Pancreas (tissue), 10 donors: ENCODE results near the gene CD300H. TPM values are rescaled to one million over a fixed set of nuclear protein-coding genes. Genes with fewer than 3 reads are reported as not detected.

Experiments used
- ATAC-seq, 4 donors: fragments of 200-7000 bp; cut with Tn5 transposase; one replicate each; pipeline versions ENCODE4 v1.8.0 to v1.9.1; 2020; ENCODE audit warnings: mild to moderate bottlenecking in 4 of 4, moderate library complexity in 4 of 4
- DNase-seq, 6 donors: peaks; one replicate each; pipeline ENCODE4 v3.0.0-alpha.2; 2020
- FAIRE-seq: peaks from 2 replicates; lab custom pipeline; 2012; peaks lifted over from hg19 to GRCh38; lab: Jason Lieb, UNC
- H3K27ac ChIP-seq, 4 donors: fragments of 200-600 bp; sonication (generic); 1 replicate in 3 of 4; 2 replicates in 1 of 4; pipeline versions ENCODE4 v1.5.0 to v1.8.0; 2020
- H3K27me3 ChIP-seq, 4 donors: fragments of 200-600 bp; one replicate each; pipeline ENCODE4 v1.8.0; 2021
- H3K36me3 ChIP-seq, 3 donors: fragments of 200-600 bp; sonication (generic) in 1 of 3; one replicate each; pipeline versions ENCODE4 v1.5.0 to v1.8.0; 2020 to 2021
- H3K4me1 ChIP-seq, 3 donors: fragments of 200-600 bp; one replicate each; pipeline ENCODE4 v1.8.0; 2021
- H3K4me3 ChIP-seq, 4 donors: fragments of 200-600 bp; sonication (generic) in 2 of 4; one replicate each; pipeline versions ENCODE4 v1.5.0 to v1.8.0; 2020 to 2021
- H3K9me3 ChIP-seq, 4 donors: fragments of 200-600 bp; one replicate each; pipeline ENCODE4 v1.8.0; 2021
- CTCF ChIP-seq, 4 donors: fragments of 200-600 bp; sonication (generic) in 3 of 4; IDR thresholded peaks; one replicate each; pipeline versions ENCODE4 v1.5.0 to v1.8.0; 2021; ENCODE audit warnings: antibody characterized with exemption in 4 of 4
- WGBS, 2 donors: extraction: QIAGEN DNeasy Blood & Tissue Kit; methylation state at CpG; one replicate each; pipeline ENCODE4 v1.1.7; 2013; 5-methylcytosine and 5-hydroxymethylcytosine counted together
- intact Hi-C, 3 donors: fragments of 100-400 bp; cut with DNase I; formaldehyde crosslinking; loops; one replicate each; pipeline versions ENCODE4 v1.11.1 to v1.14.2; 2022
- polyA plus RNA-seq, 2 donors: library from polyadenylated mRNA; stranded (reverse); fragments of 200-250 nt; gene quantifications; one replicate each; pipeline ENCODE4 v1.2.3, GENCODE V29; 2013
- total RNA-seq, 6 donors: library from RNA; stranded (reverse); fragmentation: NEBNext Ultra II Directional in 4 of 6; extraction: Animal tissue kit (Norgen Biotek cat#: 25700) in 4 of 6; gene quantifications; one replicate each; pipeline versions ENCODE4 v1.2.1 to v1.2.4, GENCODE V29; 2021 to 2023
- donor health status: healthy with polysubstance abuse.
- donor health status: DM: no; HTN: no; CAD: no; lungs with moderate emphysema.
- donor health status: DM: no; HTN: no; CAD: no.
- donor health status: control.
- donor health status: control.
- donor health status: Bipolar disorder and iron deficiency.
- donor health status: DM: yes; HTN: yes; CAD: no.
- donor health status: DM: no; HTN: no; CAD: no.
- donor health status: DM: no; HTN: no; CAD: no.
- donor health status: DM: yes; HTN: yes; CAD: no.

Gene CD300H
- total and polyA plus RNA-seq, 8 donors: not detected

GRCh38 chr17:74598346-74599022, 31.2 kb upstream of the CD300H start:
- TF ChIP-seq CTCF (IDR thresholded peaks at IDR 0.05): no peak
- no peak for FAIRE-seq
- no peak for ATAC-seq
- Histone ChIP-seq H3K36me3 (no peaks in the 10 kb centered on the region), H3K4me1 (no peaks in the 10 kb centered on the region), H3K27ac (no peak overlapping the region), H3K27me3 (no peaks in the 10 kb centered on the region), H3K9me3 (no peaks in the 10 kb centered on the region), H3K4me3 (no peak overlapping the region)
- DNase-seq: no peak
- 49 to 61% methylated on average over 4 of the region's 4 CpGs for WGBS, 2 donors
- intact Hi-C loops: no loop called here

GRCh38 chr17:74597069-74597790, 29.9 kb upstream of the CD300H start:
- Histone ChIP-seq H3K4me1 (no peaks in the 10 kb centered on the region), H3K27ac (no peak overlapping the region), H3K9me3 (no peaks in the 10 kb centered on the region), H3K27me3 (no peaks in the 10 kb centered on the region), H3K4me3 (no peak overlapping the region), H3K36me3 (no peaks in the 10 kb centered on the region)
- FAIRE-seq (no peak), ATAC-seq (no peak), DNase-seq (no peak)
- 52 to 71% methylated on average over 8 of the region's 8 CpGs for WGBS, 2 donors
- TF ChIP-seq CTCF (IDR thresholded peaks at IDR 0.05): no peak
- intact Hi-C loops: no loop called here

GRCh38 chr17:74595037-74595750, 27.9 kb upstream of the CD300H start:
- Histone ChIP-seq H3K4me1 (no peaks in the 10 kb centered on the region), H3K9me3 (no peaks in the 10 kb centered on the region), H3K36me3 (no peaks in the 10 kb centered on the region), H3K27ac (no peak overlapping the region), H3K4me3 (no peak overlapping the region), H3K27me3 (no peaks in the 10 kb centered on the region)
- FAIRE-seq: no peak
- no peak for DNase-seq
- no peak for TF ChIP-seq CTCF (IDR thresholded peaks at IDR 0.05)
- WGBS, 2 donors: 55 to 69% methylated on average over 6 of the region's 6 CpGs
- intact Hi-C loops: no loop called here
- ATAC-seq: no peak

GRCh38 chr17:74592087-74592990, 25.0 kb upstream of the CD300H start, which contains the start of gene CD300LD:
CD300LD (minus strand) TSS chr17:74592283; CDS start chr17:74592202, 81 bp downstream.
- H3K27me3 ChIP-seq: peaks cover 0 to 3% (median 0%) of the 10 kb centered on the region in 4 donors
- DNase-seq: no peak
- no peak within 1 kb of the TSS for H3K27ac ChIP-seq
- ATAC-seq: peak in 1 of 4 donors; percentile 56
- H3K9me3 ChIP-seq: no peaks in the 10 kb centered on the region
- 50 to 60% methylated on average over 14 of the region's 14 CpGs for WGBS, 2 donors
- H3K4me3 ChIP-seq: no peak within 1 kb of the TSS
- TF ChIP-seq CTCF (IDR thresholded peaks at IDR 0.05): no peak
- no peaks in the 10 kb centered on the region for H3K36me3 ChIP-seq
- no peak for FAIRE-seq
- no peaks in the 10 kb centered on the region for H3K4me1 ChIP-seq
- intact Hi-C loops: no loop called here
